ENCODE data around the gene PDZK1. TPM values are rescaled to one million over a fixed set of nuclear protein-coding genes. Genes with fewer than 3 reads are reported as not detected.
A peak's percentile ranks its signal among the peaks of the same experiment; 100 is the strongest.
"Not testable (repeated sequence)": the region's sequence is repeated elsewhere in the genome, so short reads cannot be mapped to it uniquely, and the experiment has no call there.

Gene PDZK1
- total RNA-seq, 1 donor from 2014 or later: 1.7 TPM

GRCh38 chr1:145729196-145729595 lies 22.0 kb upstream of the PDZK1 start:
- Mint-ChIP-seq H3K27ac (ENCODE audit: unreplicated experiment) (no peak overlapping the region), H3K4me3 (ENCODE audit: unreplicated experiment) (no peak overlapping the region), H3K4me1 (ENCODE audit: low read depth, unreplicated experiment) (peaks cover 8% of the 10 kb centered on the region), H3K27me3 (ENCODE audit: unreplicated experiment) (peaks cover 3% of the 10 kb centered on the region), H3K36me3 (ENCODE audit: unreplicated experiment) (no peaks in the 10 kb centered on the region), H3K9me3 (ENCODE audit: unreplicated experiment) (no peaks in the 10 kb centered on the region)
- TF ChIP-seq CTCF (IDR thresholded peaks at IDR 0.05; ENCODE audit: partially characterized antibody, unreplicated experiment): no peak
- DNase-seq: no peak

- not testable (repeated sequence) for DNase-seq; H3K27ac Mint-ChIP-seq (ENCODE audit: unreplicated experiment); H3K9me3 Mint-ChIP-seq (ENCODE audit: unreplicated experiment); H3K36me3 Mint-ChIP-seq (ENCODE audit: unreplicated experiment); H3K27me3 Mint-ChIP-seq (ENCODE audit: unreplicated experiment); H3K4me3 Mint-ChIP-seq (ENCODE audit: unreplicated experiment)
- peaks cover 15% of the 10 kb centered on the region for H3K4me1 Mint-ChIP-seq (ENCODE audit: low read depth, unreplicated experiment)
These were observed 19.0 kb upstream of the PDZK1 start for GRCh38 chr1:145726193-145726592.

GRCh38 chr1:145720878-145721671 lies 13.9 kb upstream of the PDZK1 start:
- peaks cover 7% of the 10 kb centered on the region for H3K9me3 Mint-ChIP-seq (ENCODE audit: unreplicated experiment)
- no peaks in the 10 kb centered on the region for H3K36me3 Mint-ChIP-seq (ENCODE audit: unreplicated experiment)
- H3K4me1 Mint-ChIP-seq (ENCODE audit: low read depth, unreplicated experiment): peaks cover 17% of the 10 kb centered on the region
- DNase-seq: peak; percentile 86
- H3K4me3 Mint-ChIP-seq (ENCODE audit: unreplicated experiment): peak overlapping the region; percentile 88
- TF ChIP-seq CTCF (IDR thresholded peaks at IDR 0.05; ENCODE audit: partially characterized antibody, unreplicated experiment): peak; percentile 99
- no peak overlapping the region for H3K27ac Mint-ChIP-seq (ENCODE audit: unreplicated experiment)
- peaks cover 10% of the 10 kb centered on the region for H3K27me3 Mint-ChIP-seq (ENCODE audit: unreplicated experiment)

- H3K4me1 Mint-ChIP-seq (ENCODE audit: low read depth, unreplicated experiment): peaks cover 18% of the 10 kb centered on the region
- no peak overlapping the region for H3K4me3 Mint-ChIP-seq (ENCODE audit: unreplicated experiment)
- peaks cover 7% of the 10 kb centered on the region for H3K9me3 Mint-ChIP-seq (ENCODE audit: unreplicated experiment)
- no peak overlapping the region for H3K27ac Mint-ChIP-seq (ENCODE audit: unreplicated experiment)
- no peaks in the 10 kb centered on the region for H3K36me3 Mint-ChIP-seq (ENCODE audit: unreplicated experiment)
- peaks cover 10% of the 10 kb centered on the region for H3K27me3 Mint-ChIP-seq (ENCODE audit: unreplicated experiment)
- no peak for DNase-seq
- TF ChIP-seq CTCF (IDR thresholded peaks at IDR 0.05; ENCODE audit: partially characterized antibody, unreplicated experiment): no peak
These were observed 13.3 kb upstream of the PDZK1 start for GRCh38 chr1:145720556-145720877.

GRCh38 chr1:145719230-145720079 lies 12.3 kb upstream of the PDZK1 start, which contains the start of gene CD160:
CD160 (plus strand) TSS chr1:145719499; CDS start chr1:145728328, 8,829 bp downstream.
- peaks cover 7% of the 10 kb centered on the region for H3K9me3 Mint-ChIP-seq (ENCODE audit: unreplicated experiment)
- peaks cover 18% of the 10 kb centered on the region for H3K4me1 Mint-ChIP-seq (ENCODE audit: low read depth, unreplicated experiment)
- peaks cover 10% of the 10 kb centered on the region for H3K27me3 Mint-ChIP-seq (ENCODE audit: unreplicated experiment)
- H3K27ac Mint-ChIP-seq (ENCODE audit: unreplicated experiment): no peak within 1 kb of the TSS
- H3K36me3 Mint-ChIP-seq (ENCODE audit: unreplicated experiment): no peaks in the 10 kb centered on the region
- no peak within 1 kb of the TSS for H3K4me3 Mint-ChIP-seq (ENCODE audit: unreplicated experiment)
- no peak for TF ChIP-seq CTCF (IDR thresholded peaks at IDR 0.05; ENCODE audit: partially characterized antibody, unreplicated experiment)
- no peak for DNase-seq

GRCh38 chr1:145718465-145718864 lies 11.3 kb upstream of the PDZK1 start:
- H3K9me3 Mint-ChIP-seq (ENCODE audit: unreplicated experiment); DNase-seq; H3K4me3 Mint-ChIP-seq (ENCODE audit: unreplicated experiment); H3K27ac Mint-ChIP-seq (ENCODE audit: unreplicated experiment); H3K36me3 Mint-ChIP-seq (ENCODE audit: unreplicated experiment): not testable (repeated sequence)
- Mint-ChIP-seq H3K4me1 (ENCODE audit: low read depth, unreplicated experiment) (peaks cover 18% of the 10 kb centered on the region), H3K27me3 (ENCODE audit: unreplicated experiment) (peaks cover 10% of the 10 kb centered on the region)
